Naive B cell (primary cell): ENCODE results near the gene PTGFR. TPM values are rescaled to one million over a fixed set of nuclear protein-coding genes. Genes with fewer than 3 reads are reported as not detected.

Experiments used
- ATAC-seq, 2 donors: fragments of 150-1000 bp; cut with Tn5 transposase; 2 replicates each; pipeline ENCODE4 v1.10.0; 2021; ENCODE audit warnings: low read depth in 2 of 2, mild to moderate bottlenecking in 2 of 2, moderate library complexity in 2 of 2
- DNase-seq: peaks from one replicate; pipeline ENCODE4 v3.0.0; 2022
- H3K27ac Mint-ChIP-seq, 6 donors: one replicate each; pipeline ENCODE4 v1.8.0; 2020 to 2022; ENCODE audit warnings: mild to moderate bottlenecking in 6 of 6, mixed read lengths in 6 of 6, moderate library complexity in 5 of 6, inconsistent platforms in 2 of 6
- H3K27me3 Mint-ChIP-seq, 3 donors: one replicate each; pipeline ENCODE4 v1.8.0; 2021 to 2022; ENCODE audit warnings: mixed read lengths in 3 of 3, mild to moderate bottlenecking in 1 of 3
- H3K36me3 Mint-ChIP-seq, 2 donors: one replicate each; pipeline ENCODE4 v1.8.0; 2020 to 2022; ENCODE audit warnings: mixed read lengths in 2 of 2, inconsistent platforms in 1 of 2, mild to moderate bottlenecking in 1 of 2
- H3K4me1 Mint-ChIP-seq, 3 donors: one replicate each; pipeline ENCODE4 v1.8.0; 2020 to 2022; ENCODE audit warnings: mixed read lengths in 3 of 3, inconsistent platforms in 1 of 3, mild to moderate bottlenecking in 1 of 3, moderate library complexity in 1 of 3
- H3K4me3 Mint-ChIP-seq, 8 donors: one replicate each; pipeline ENCODE4 v1.8.0; 2020 to 2022; ENCODE audit warnings: mild to moderate bottlenecking in 8 of 8, mixed read lengths in 8 of 8, moderate library complexity in 8 of 8, inconsistent platforms in 2 of 8
- H3K9me3 Mint-ChIP-seq, 7 donors: one replicate each; pipeline ENCODE4 v1.8.0; 2020 to 2022; ENCODE audit warnings: mixed read lengths in 7 of 7, mild to moderate bottlenecking in 5 of 7, inconsistent platforms in 2 of 7, moderate library complexity in 1 of 7
- polyA plus RNA-seq, 6 donors: library from polyadenylated mRNA; unstranded; fragments of 300-500 nt; fragmentation: Illumina TruSeq; gene quantifications; one replicate each; pipeline ENCODE4 v1.2.3, GENCODE V29; 2021; ENCODE audit warnings: low read depth in 6 of 6

PTGFR gene
- polyA plus RNA-seq, 6 donors from 2014 or later = not detected

- ATAC-seq (no peak), DNase-seq (no peak)
- no peaks in the 10 kb centered on the region for H3K4me1 Mint-ChIP-seq
- H3K27me3 Mint-ChIP-seq = no peaks in the 10 kb centered on the region
- peaks cover 0 to 4% (median 0%) of the 10 kb centered on the region in 7 donors for H3K9me3 Mint-ChIP-seq
- H3K36me3 Mint-ChIP-seq = no peaks in the 10 kb centered on the region
- H3K4me3 Mint-ChIP-seq = no peak overlapping the region
- no peak overlapping the region for H3K27ac Mint-ChIP-seq
These were observed 79.8 kb downstream of the PTGFR start for GRCh38 chr1:78570539-78570938.

GRCh38 chr1:78577257-78578100 is 86.7 kb downstream of the PTGFR start:
- ATAC-seq (no peak), DNase-seq (no peak)
- H3K27me3 Mint-ChIP-seq = no peaks in the 10 kb centered on the region
- no peak overlapping the region for H3K27ac Mint-ChIP-seq
- no peaks in the 10 kb centered on the region for H3K4me1 Mint-ChIP-seq
- H3K9me3 Mint-ChIP-seq = peaks cover 0 to 4% (median 0%) of the 10 kb centered on the region in 7 donors
- no peaks in the 10 kb centered on the region for H3K36me3 Mint-ChIP-seq
- H3K4me3 Mint-ChIP-seq = no peak overlapping the region

- Mint-ChIP-seq H3K36me3 (no peaks in the 10 kb centered on the region), H3K9me3 (no peaks in the 10 kb centered on the region), H3K4me3 (no peak overlapping the region), H3K27ac (no peak overlapping the region), H3K27me3 (peaks cover 9 to 18% (median 16%) of the 10 kb centered on the region in 3 donors), H3K4me1 (no peaks in the 10 kb centered on the region)
- DNase-seq (no peak), ATAC-seq (no peak)
These were observed 95.8 kb downstream of the PTGFR start for GRCh38 chr1:78586572-78586971.

- Mint-ChIP-seq H3K27ac (no peak overlapping the region), H3K9me3 (no peaks in the 10 kb centered on the region), H3K36me3 (no peaks in the 10 kb centered on the region), H3K4me1 (no peaks in the 10 kb centered on the region), H3K27me3 (peaks cover 9 to 18% (median 16%) of the 10 kb centered on the region in 3 donors), H3K4me3 (no peak overlapping the region)
- ATAC-seq (no peak), DNase-seq (no peak)
These were observed 96.4 kb downstream of the PTGFR start for GRCh38 chr1:78587211-78587610.

Other genes with a start within 250 kb of the PTGFR start
- 10 to 100 TPM in 2 of 6 donors, 1 to 10 TPM in 4; 5.1 to 25.9 (median 5.6) TPM for gene IFI44L, start 129.5 kb downstream of the PTGFR start, polyA plus RNA-seq
- gene IFI44, start 158.9 kb downstream of the PTGFR start, polyA plus RNA-seq = 1 to 10 TPM; 1.8 to 6.9 (median 4.0) TPM